HepG2 (cell line): ENCODE data around the gene DPYD. TPM values are rescaled to one million over a fixed set of nuclear protein-coding genes. Genes with fewer than 3 reads are reported as not detected.

ENCODE experiments used
- ATAC-seq: fragments of 200-7000 bp; cut with Tn5 transposase; 3 replicates; pipeline ENCODE4 v1.9.1; 2020; ENCODE audit warnings: mild to moderate bottlenecking, moderate library complexity
- BruUV-seq: library from RNA; stranded (reverse); fragments of 400-500 nt; replicated peaks from 2 replicates; lab custom pipeline; 2021; lab: Mats Ljungman, UMichigan
- CTCF ChIA-PET: fragments of 300-600 bp; formaldehyde crosslinking; extraction: SDS; loops from one replicate; lab custom pipeline; 2021; ENCODE audit warnings: low total read pairs, inconsistent platforms, low intra/inter-chr PET ratio; lab: Yijun Ruan, JAX
- POLR2A ChIA-PET: fragments of 350-600 bp; sonication (Branson Sonifier 250); formaldehyde crosslinking; loops from one replicate; lab custom pipeline; 2020; ENCODE audit warnings: antibody characterized with exemption, inconsistent platforms; lab: Yijun Ruan, JAX
- DNase-seq: peaks from one replicate; pipeline ENCODE4 v3.0.0-alpha.2; 2015; ENCODE audit warnings: low spot score
- FAIRE-seq: peaks from 3 replicates; lab custom pipeline; 2011; peaks lifted over from hg19 to GRCh38; lab: Jason Lieb, UNC
- H2AFZ ChIP-seq: one replicate; pipeline ENCODE4 v1.6.1; 2011; ENCODE audit warnings: low read length, inconsistent platforms
- H3K27ac ChIP-seq: fragments of 300-600 bp; 3 replicates; pipeline ENCODE4 v1.8.0; 2011; ENCODE audit warnings: mixed run types, mild to moderate bottlenecking, mixed read lengths, low read length, inconsistent platforms; ENCODE audit not compliant: insufficient read depth; ENCODE audit errors: extremely low read length
- H3K27me3 ChIP-seq, 2 experiments: fragments of 200-600 bp in 1 of 2; 2 replicates in 1 of 2; 3 replicates in 1 of 2; pipeline versions ENCODE4 v1.6.0 to v1.8.0; 2011; ENCODE audit warnings: low read length in 2 of 2, mild to moderate bottlenecking in 2 of 2, moderate library complexity in 2 of 2, inconsistent platforms in 1 of 2; ENCODE audit not compliant: insufficient read depth in 2 of 2, control insufficient read depth in 1 of 2
- H3K36me3 ChIP-seq, 2 experiments: fragments of 200-600 bp in 1 of 2; replicated peaks in 1 of 2; 2 replicates in 1 of 2; 3 replicates in 1 of 2; pipeline versions ENCODE4 v1.5.1 to v1.8.0; 2011; ENCODE audit warnings: low read length in 2 of 2, inconsistent platforms in 1 of 2; ENCODE audit not compliant: insufficient read depth in 2 of 2, control insufficient read depth in 1 of 2
- H3K4me1 ChIP-seq: 2 replicates; pipeline ENCODE4 v1.5.1; 2012; ENCODE audit warnings: low read length, inconsistent platforms; ENCODE audit not compliant: insufficient read depth
- H3K4me2 ChIP-seq: 2 replicates; pipeline ENCODE4 v1.6.0; 2011; ENCODE audit warnings: low read depth, low read length, inconsistent platforms
- H3K4me3 ChIP-seq, 3 experiments: fragments of 200-600 bp in 1 of 3; sonication (generic), shearing (Covaris generic) in 1 of 3; replicated peaks in 1 of 3; 2 replicates each; pipeline ENCODE4 v1.5.1; 2011 to 2016; ENCODE audit warnings: low read length in 3 of 3, inconsistent platforms in 2 of 3, low read depth in 2 of 3, mild to moderate bottlenecking in 2 of 3, control low read depth in 1 of 3, mixed read lengths in 1 of 3; ENCODE audit not compliant: insufficient read depth in 1 of 3
- H3K79me2 ChIP-seq: one replicate; pipeline ENCODE4 v1.6.1; 2011; ENCODE audit warnings: low read length, inconsistent platforms; ENCODE audit not compliant: insufficient read depth
- H3K9ac ChIP-seq: 2 replicates; pipeline ENCODE4 v1.6.0; 2011; ENCODE audit warnings: mild to moderate bottlenecking, low read depth, low read length, inconsistent platforms; ENCODE audit not compliant: insufficient read depth
- H3K9me3 ChIP-seq: 2 replicates; pipeline ENCODE4 v1.5.1; 2012; ENCODE audit warnings: mild to moderate bottlenecking, low read length
- H4K20me1 ChIP-seq: 2 replicates; pipeline ENCODE4 v1.6.0; 2011; ENCODE audit warnings: inconsistent platforms, mild to moderate bottlenecking, low read length, moderate library complexity; ENCODE audit not compliant: insufficient read depth
- ATF5 ChIP-seq: sonication (generic); formaldehyde crosslinking; IDR thresholded peaks from 2 replicates; pipeline ENCODE4 v1.4.0; 2020; ENCODE audit warnings: mild to moderate bottlenecking, low read depth, missing genetic modification reagents
- BCL6 ChIP-seq: IDR thresholded peaks from 2 replicates; pipeline ENCODE4 v1.6.1; 2016; ENCODE audit warnings: missing genetic modification reagents, missing compliant biosample characterization
- CEBPZ ChIP-seq: IDR thresholded peaks from 2 replicates; pipeline ENCODE4 v1.6.1; 2012; ENCODE audit warnings: low read length, improper control_type of control experiment
- EP300 ChIP-seq, 3 experiments: sonication (generic) in 1 of 3; formaldehyde crosslinking in 1 of 3; IDR thresholded peaks; 2 replicates each; pipeline versions ENCODE4 v1.5.1 to v1.6.1; 2011 to 2020; ENCODE audit warnings: low read depth in 2 of 3, low read length in 2 of 3, borderline replicate concordance in 1 of 3, improper control_type of control experiment in 1 of 3, mild to moderate bottlenecking in 1 of 3, missing genetic modification reagents in 1 of 3, moderate library complexity in 1 of 3
- ESRRA ChIP-seq: sonication (generic); formaldehyde crosslinking; IDR thresholded peaks from 2 replicates; pipeline ENCODE4 v1.5.1; 2020; ENCODE audit warnings: mild to moderate bottlenecking, low read depth, missing genetic modification reagents
- HNF4A ChIP-seq: sonication (generic); formaldehyde crosslinking; IDR thresholded peaks from 2 replicates; pipeline ENCODE4 v1.4.0; 2020; ENCODE audit warnings: missing genetic modification reagents
- MIXL1 ChIP-seq: IDR thresholded peaks from 2 replicates; pipeline ENCODE4 v1.6.1; 2016
- PBX2 ChIP-seq: IDR thresholded peaks from 2 replicates; pipeline ENCODE4 v1.6.1; 2016; ENCODE audit warnings: control low read depth
- PPARG ChIP-seq: conservative IDR thresholded peaks from 2 replicates; pipeline ENCODE4 v1.6.1; 2016; ENCODE audit warnings: missing biosample characterization, missing genetic modification reagents
- RCOR2 ChIP-seq: IDR thresholded peaks from 2 replicates; pipeline ENCODE4 v1.6.1; 2016; ENCODE audit warnings: missing biosample characterization, missing genetic modification reagents
- RORA ChIP-seq: sonication (generic); formaldehyde crosslinking; IDR thresholded peaks from 2 replicates; pipeline ENCODE4 v1.5.0; 2020; ENCODE audit warnings: mild to moderate bottlenecking, missing genetic modification reagents, moderate library complexity
- SAP130 ChIP-seq: IDR thresholded peaks from 2 replicates; pipeline ENCODE4 v1.6.1; 2016; ENCODE audit warnings: low read depth
- THAP8 ChIP-seq: sonication (generic); formaldehyde crosslinking; IDR thresholded peaks from 2 replicates; pipeline ENCODE4 v1.5.1; 2020; ENCODE audit warnings: missing genetic modification reagents, mild to moderate bottlenecking, borderline replicate concordance
- ZNF24 ChIP-seq: fragments of 450-650 bp; IDR thresholded peaks from 2 replicates; pipeline ENCODE4 v1.6.1; 2017; ENCODE audit warnings: antibody characterized with exemption, mild to moderate bottlenecking
- ZNF33A ChIP-seq: sonication (generic); formaldehyde crosslinking; IDR thresholded peaks from 2 replicates; pipeline ENCODE4 v1.5.1; 2020; ENCODE audit warnings: missing genetic modification reagents, mild to moderate bottlenecking, moderate library complexity, borderline replicate concordance
- ZNF776 ChIP-seq: sonication (generic); formaldehyde crosslinking; IDR thresholded peaks from 2 replicates; pipeline ENCODE4 v1.4.0; 2020; ENCODE audit warnings: mild to moderate bottlenecking, missing genetic modification reagents
- whole genome bisulfite sequencing: methylation state at CpG from one replicate; pipeline ENCODE4 v1.1.6; 2017; ENCODE audit warnings: low lambda C conversion rate; 5-methylcytosine and 5-hydroxymethylcytosine counted together
- in situ Hi-C: cut with HindIII; loops from 2 replicates; pipeline ENCODE4 v1.10.0; 2017; ENCODE audit warnings: low pct_unique_long_range_greater_than_20kb; ENCODE audit not compliant: extremely low pct_ligation_motif_present
- intact Hi-C: fragments of 100-400 bp; cut with micrococcal nuclease; formaldehyde crosslinking; loops from one replicate; pipeline ENCODE4 v1.10.0; 2022; ENCODE audit not compliant: unreplicated experiment
- polyA plus RNA-seq, 8 experiments: library from polyadenylated mRNA; depleted of rRNA in 3 of 8; stranded (reverse) in 7 of 8; unstranded in 1 of 8; fragments of >200 nt; fragmentation: Illumina TruSeq in 4 of 8; extraction: Trizol in 4 of 8; gene quantifications; 2 replicates each; pipeline versions ENCODE4 v1.2.1 to v1.2.3, GENCODE V29; 2011 to 2016; ENCODE audit warnings: low read depth in 4 of 8, missing spikeins in 1 of 8, mixed read lengths in 1 of 8; ENCODE audit not compliant: insufficient read depth in 1 of 8
- total RNA-seq, 5 experiments: library from RNA; depleted of rRNA; stranded (reverse); fragments of >200 nt; fragmentation: Illumina TruSeq; extraction: Trizol; gene quantifications; 2 replicates each; pipeline ENCODE4 v1.2.3, GENCODE V29; 2016; ENCODE audit warnings: low read depth in 1 of 5

The DPYD gene
- total and polyA plus RNA-seq, 2 of the 13 experiments (the other 11 are each of a cell fraction or from before 2014, with no cell fraction given), result 1.3 to 3.4 TPM

GRCh38 chr1:97929874-97930851, 9.3 kb upstream of the DPYD start:
- Histone ChIP-seq H3K79me2 (no peaks in the 10 kb centered on the region), H3K27ac (no peak overlapping the region), H3K4me3 (no peak overlapping the region), H3K9ac (no peak overlapping the region), H3K27me3 (no peaks in the 10 kb centered on the region; a peak in 1 of 5 replicates), H3K36me3 (no peaks in the 10 kb centered on the region), H4K20me1 (no peaks in the 10 kb centered on the region), H3K9me3 (no peaks in the 10 kb centered on the region), H2AFZ (no peak overlapping the region), H3K4me1 (peaks cover 19% of the 10 kb centered on the region), H3K4me2 (peak overlapping the region; percentile 10; the same call in 1 of the 2 replicates)
- CTCF ChIA-PET, result no interaction called here
- no TSS peak for BruUV-seq
- FAIRE-seq, result peak; percentile 48
- peak; percentile 98 for ATAC-seq
- in situ Hi-C loops (no loop called here), intact Hi-C loops (no loop called here)
- POLR2A ChIA-PET, result interaction anchor here (2.0 kb wide), 1 partner anchor 9 kb away, joined by 14 read pairs; the partner anchor contains the start of gene DPYD
- 32% methylated on average over 5 of the region's 5 CpGs for WGBS
- peak; percentile 12 for DNase-seq
- TF ChIP-seq MIXL1 (CRISPR knock-in tag), result 0 out of 2 replicates have a peak, but pooled peaks have one; percentile 27
- TF ChIP-seq RCOR2 (CRISPR knock-in tag), result no peak
- peak; percentile 38; the same call in 1 of the 2 replicates for TF ChIP-seq BCL6
- TF ChIP-seq THAP8 (CRISPR knock-in tag), result no peak
- TF ChIP-seq ESRRA, result no peak
- no peak for TF ChIP-seq RORA
- peak; percentile 65 for TF ChIP-seq HNF4A (CRISPR knock-in tag)
- no peak for TF ChIP-seq ZNF776 (CRISPR knock-in tag)
- TF ChIP-seq PBX2, result no peak
- TF ChIP-seq ZNF24, result no peak
- TF ChIP-seq CEBPZ, result no peak
- no peak for TF ChIP-seq SAP130 (CRISPR knock-in tag)
- peak in 1 of 2 experiments; percentile 62; a peak in 1 of 4 replicates for TF ChIP-seq EP300 (IDR thresholded peaks at IDR 0.05; ENCODE audit: low read depth in 2 of 2, low read length in 2 of 2)
- no peak for TF ChIP-seq EP300 (CRISPR knock-in tag; IDR thresholded peaks at IDR 0.05; ENCODE audit: borderline replicate concordance)
- no peak for TF ChIP-seq ATF5 (CRISPR knock-in tag)
- TF ChIP-seq ZNF33A, result no peak
- no peak for TF ChIP-seq PPARG (CRISPR knock-in tag)
